ENCODE data around the gene TM7SF3. TPM values are rescaled to one million over a fixed set of nuclear protein-coding genes. Genes with fewer than 3 reads are reported as not detected.

TM7SF3 gene
- total RNA-seq, 1 donor from 2014 or later, result 80.0 TPM

Other genes starting within 250 kb of the TM7SF3 start
- gene ITPR2, start 181.2 kb downstream of the TM7SF3 start, total RNA-seq, result 43.2 and 64.6 TPM in 2 replicates
- gene INTS13, start 76.4 kb downstream of the TM7SF3 start, total RNA-seq, result 31.8 and 42.8 TPM in 2 replicates
- gene FGFR1OP2, start 75.9 kb downstream of the TM7SF3 start, total RNA-seq, result 120 and 132 TPM in 2 replicates
- 53.1 and 57.6 TPM in 2 replicates for gene MED21, start 8.2 kb upstream of the TM7SF3 start, total RNA-seq
- not detected in 2 replicates for gene C12orf71, start 68.2 kb upstream of the TM7SF3 start, total RNA-seq
- 75.9 and 91.6 TPM in 2 replicates for gene STK38L, start 229.9 kb upstream of the TM7SF3 start, total RNA-seq

Measured in dermis blood vessel endothelial cell (primary cell).